ENCODE data around the gene SORCS1.

SORCS1 gene

GRCh38 chr10:106956216-106956915 is 208.1 kb downstream of the SORCS1 start:
- H3K9me3 ChIP-seq (replicated peaks; ENCODE audit: insufficient read depth, low read length): no peaks in the 10 kb centered on the region
- no peak overlapping the region for H3K4me2 ChIP-seq (ENCODE audit: low read depth, low read length)
- no peak overlapping the region for H3K27ac ChIP-seq (ENCODE audit: low read length)
- no peaks in the 10 kb centered on the region for H3K9me2 ChIP-seq (replicated peaks; ENCODE audit: insufficient read depth, low read length)
- H3K79me2 ChIP-seq (ENCODE audit: low read length): no peaks in the 10 kb centered on the region
- no peaks in the 10 kb centered on the region for H3F3A ChIP-seq (ENCODE audit: insufficient read depth, low read length)
- no peaks in the 10 kb centered on the region for H3K36me3 ChIP-seq (replicated peaks; ENCODE audit: insufficient read depth, low read length)
- no peak overlapping the region for H3K4me3 ChIP-seq (ENCODE audit: low read length)
- H2AFZ ChIP-seq (ENCODE audit: low read length): no peak overlapping the region
- no peak overlapping the region for H3K9ac ChIP-seq (ENCODE audit: low read length)
- TF ChIP-seq EZH2 (optimal IDR thresholded peaks at IDR 0.05; ENCODE audit: low read depth, low read length) (no peak), CTCF (IDR thresholded peaks at IDR 0.05; ENCODE audit: low read length) (no peak), EZH2phosphoT487 (IDR thresholded peaks at IDR 0.05; ENCODE audit: low read length) (no peak)
- no peaks in the 10 kb centered on the region for H3K27me3 ChIP-seq (replicated peaks; ENCODE audit: insufficient read depth, low read length)
- DNase-seq: no peak
- H3K4me1 ChIP-seq (ENCODE audit: low read length): no peaks in the 10 kb centered on the region
- H4K20me1 ChIP-seq (ENCODE audit: insufficient read depth, low read length): no peaks in the 10 kb centered on the region

GRCh38 chr10:106955133-106955532 is 209.4 kb downstream of the SORCS1 start:
- no peaks in the 10 kb centered on the region for H3F3A ChIP-seq (ENCODE audit: insufficient read depth, low read length)
- no peak overlapping the region for H3K4me3 ChIP-seq (ENCODE audit: low read length)
- H3K79me2 ChIP-seq (ENCODE audit: low read length): no peaks in the 10 kb centered on the region
- H3K9ac ChIP-seq (ENCODE audit: low read length): no peak overlapping the region
- no peak for DNase-seq
- no peak overlapping the region for H3K4me2 ChIP-seq (ENCODE audit: low read depth, low read length)
- H2AFZ ChIP-seq (ENCODE audit: low read length): no peak overlapping the region
- TF ChIP-seq EZH2 (optimal IDR thresholded peaks at IDR 0.05; ENCODE audit: low read depth, low read length) (no peak), CTCF (IDR thresholded peaks at IDR 0.05; ENCODE audit: low read length) (no peak), EZH2phosphoT487 (IDR thresholded peaks at IDR 0.05; ENCODE audit: low read length) (no peak)
- H3K9me2 ChIP-seq (replicated peaks; ENCODE audit: insufficient read depth, low read length): no peaks in the 10 kb centered on the region
- no peaks in the 10 kb centered on the region for H3K27me3 ChIP-seq (replicated peaks; ENCODE audit: insufficient read depth, low read length)
- no peaks in the 10 kb centered on the region for H3K9me3 ChIP-seq (replicated peaks; ENCODE audit: insufficient read depth, low read length)
- no peaks in the 10 kb centered on the region for H4K20me1 ChIP-seq (ENCODE audit: insufficient read depth, low read length)
- H3K36me3 ChIP-seq (replicated peaks; ENCODE audit: insufficient read depth, low read length): no peaks in the 10 kb centered on the region
- H3K27ac ChIP-seq (ENCODE audit: low read length): no peak overlapping the region
- no peaks in the 10 kb centered on the region for H3K4me1 ChIP-seq (ENCODE audit: low read length)

GRCh38 chr10:106952033-106952432 is 212.5 kb downstream of the SORCS1 start:
- Histone ChIP-seq H3K4me2 (ENCODE audit: low read depth, low read length) (no peak overlapping the region), H3K4me3 (ENCODE audit: low read length) (no peak overlapping the region), H3K36me3 (replicated peaks; ENCODE audit: insufficient read depth, low read length) (no peaks in the 10 kb centered on the region), H3K9ac (ENCODE audit: low read length) (no peak overlapping the region), H3K79me2 (ENCODE audit: low read length) (no peaks in the 10 kb centered on the region), H3K4me1 (ENCODE audit: low read length) (no peaks in the 10 kb centered on the region), H2AFZ (ENCODE audit: low read length) (no peak overlapping the region), H3K27ac (ENCODE audit: low read length) (no peak overlapping the region), H3K9me3 (replicated peaks; ENCODE audit: insufficient read depth, low read length) (no peaks in the 10 kb centered on the region), H4K20me1 (ENCODE audit: insufficient read depth, low read length) (no peaks in the 10 kb centered on the region), H3K9me2 (replicated peaks; ENCODE audit: insufficient read depth, low read length) (no peaks in the 10 kb centered on the region), H3K27me3 (replicated peaks; ENCODE audit: insufficient read depth, low read length) (no peaks in the 10 kb centered on the region), H3F3A (ENCODE audit: insufficient read depth, low read length) (no peaks in the 10 kb centered on the region)
- no peak for DNase-seq
- TF ChIP-seq EZH2 (optimal IDR thresholded peaks at IDR 0.05; ENCODE audit: low read depth, low read length) (no peak), EZH2phosphoT487 (IDR thresholded peaks at IDR 0.05; ENCODE audit: low read length) (no peak), CTCF (IDR thresholded peaks at IDR 0.05; ENCODE audit: low read length) (no peak)
